Upper lobe of left lung (tissue), 4 donors: ENCODE measurements around the gene SPATS2.

Experiments used
- EP300 ChIP-seq, 4 donors: sonication (generic); formaldehyde crosslinking; IDR thresholded peaks; one replicate each; pipeline ENCODE4 v1.5.1; 2017; ENCODE audit warnings: antibody characterized with exemption in 4 of 4, control low read depth in 2 of 4
- POLR2A ChIP-seq, 4 donors: fragments of 450-650 bp; IDR thresholded peaks; one replicate each; pipeline ENCODE4 v1.5.1; 2016 to 2017; ENCODE audit warnings: antibody characterized with exemption in 4 of 4, mild to moderate bottlenecking in 2 of 4
- POLR2AphosphoS5 ChIP-seq, 2 donors: sonication (generic); formaldehyde crosslinking; IDR thresholded peaks; one replicate each; pipeline ENCODE4 v1.5.1; 2017; ENCODE audit warnings: antibody characterized with exemption in 2 of 2
- TF ChIP-seq, protein P1 (sequence below), 6 experiments: fragments of 450-650 bp in 4 of 6; fragments of 200-600 bp in 2 of 6; sonication (generic) in 2 of 6; IDR thresholded peaks; one replicate each; pipeline ENCODE4 v1.5.1; 2016 to 2019; ENCODE audit warnings: antibody characterized with exemption in 6 of 6

DNA sequence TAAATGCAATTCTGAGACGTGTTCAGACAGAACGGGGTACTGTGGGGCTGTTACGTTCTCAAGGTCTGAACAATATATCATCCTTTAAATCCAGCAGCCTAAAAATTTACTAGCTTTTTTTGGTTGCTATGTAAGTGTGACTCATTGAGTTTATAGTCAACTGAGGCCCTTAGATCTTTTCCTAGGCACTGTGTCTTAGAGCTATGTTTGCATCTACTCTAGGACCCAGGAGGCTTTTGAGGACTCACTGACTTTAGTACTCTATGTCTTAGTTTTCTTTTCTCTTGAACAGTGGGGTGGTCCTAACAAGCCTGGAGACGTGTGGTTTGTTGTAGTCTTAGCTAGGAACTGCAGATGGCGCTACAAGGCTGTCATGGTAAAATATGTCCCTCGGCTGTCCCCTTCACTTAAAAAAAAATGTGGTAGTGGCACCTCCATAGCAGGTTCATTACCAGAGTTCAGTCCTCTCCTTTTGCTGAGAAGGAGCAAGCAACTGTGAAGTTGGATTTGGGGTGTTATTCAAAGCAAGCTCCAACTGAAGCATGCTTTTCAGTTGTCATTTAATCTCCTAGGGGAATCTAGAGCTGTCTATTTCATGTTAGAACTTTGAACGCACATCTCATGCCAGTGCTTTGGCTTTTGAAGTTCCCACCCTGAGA lies 8.7 kb upstream of the SPATS2 start:
- TF ChIP-seq, protein P1, sequence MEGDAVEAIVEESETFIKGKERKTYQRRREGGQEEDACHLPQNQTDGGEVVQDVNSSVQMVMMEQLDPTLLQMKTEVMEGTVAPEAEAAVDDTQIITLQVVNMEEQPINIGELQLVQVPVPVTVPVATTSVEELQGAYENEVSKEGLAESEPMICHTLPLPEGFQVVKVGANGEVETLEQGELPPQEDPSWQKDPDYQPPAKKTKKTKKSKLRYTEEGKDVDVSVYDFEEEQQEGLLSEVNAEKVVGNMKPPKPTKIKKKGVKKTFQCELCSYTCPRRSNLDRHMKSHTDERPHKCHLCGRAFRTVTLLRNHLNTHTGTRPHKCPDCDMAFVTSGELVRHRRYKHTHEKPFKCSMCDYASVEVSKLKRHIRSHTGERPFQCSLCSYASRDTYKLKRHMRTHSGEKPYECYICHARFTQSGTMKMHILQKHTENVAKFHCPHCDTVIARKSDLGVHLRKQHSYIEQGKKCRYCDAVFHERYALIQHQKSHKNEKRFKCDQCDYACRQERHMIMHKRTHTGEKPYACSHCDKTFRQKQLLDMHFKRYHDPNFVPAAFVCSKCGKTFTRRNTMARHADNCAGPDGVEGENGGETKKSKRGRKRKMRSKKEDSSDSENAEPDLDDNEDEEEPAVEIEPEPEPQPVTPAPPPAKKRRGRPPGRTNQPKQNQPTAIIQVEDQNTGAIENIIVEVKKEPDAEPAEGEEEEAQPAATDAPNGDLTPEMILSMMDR (IDR thresholded peaks at IDR 0.05) = peak; percentile 62 to 79 (median 68)
- TF ChIP-seq POLR2AphosphoS5 (IDR thresholded peaks at IDR 0.05) = no peak
- no peak for TF ChIP-seq POLR2A (IDR thresholded peaks at IDR 0.05)
- TF ChIP-seq EP300 (IDR thresholded peaks at IDR 0.05) = no peak
